ENCODE measurements around the gene ST8SIA2.

DNA sequence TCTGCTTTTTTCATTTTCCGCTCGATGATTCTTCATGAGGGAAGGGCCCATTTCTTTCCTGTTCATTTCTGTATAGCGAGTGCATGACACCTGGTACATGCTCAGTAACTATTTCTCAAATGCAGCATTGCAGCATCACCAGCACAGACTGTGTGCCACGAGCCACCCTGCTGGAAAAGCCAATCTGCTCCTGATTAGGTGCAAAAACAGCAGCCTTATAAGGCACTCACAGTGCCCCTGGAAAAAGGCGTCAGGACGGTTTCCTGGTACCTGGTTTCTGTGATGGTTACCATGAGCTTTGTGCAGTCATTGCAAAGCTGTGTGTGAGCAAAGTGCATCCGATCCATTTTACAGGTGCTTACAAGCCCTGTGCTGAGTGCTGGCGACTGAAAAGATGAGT is 15.8 kb downstream of the ST8SIA2 start:
- TF ChIP-seq MTA3 (IDR thresholded peaks at IDR 0.05; ENCODE audit: borderline replicate concordance, low read length) (no peak), POLR2AphosphoS5 (IDR thresholded peaks at IDR 0.05; ENCODE audit: low read length) (no peak), EZH2 (IDR thresholded peaks at IDR 0.05; ENCODE audit: borderline replicate concordance, control insufficient read depth, low read depth, low read length) (no peak), HDAC6 (IDR thresholded peaks at IDR 0.05; ENCODE audit: unreplicated experiment) (no peak), SMAD1 (IDR thresholded peaks at IDR 0.05; ENCODE audit: low read depth, partially characterized antibody) (no peak), MYB (IDR thresholded peaks at IDR 0.05; ENCODE audit: borderline replicate concordance, low read depth, low read length) (no peak), FOS (IDR thresholded peaks at IDR 0.05; ENCODE audit: borderline replicate concordance, extremely low read depth, insufficient read length) (no peak)
- TF ChIP-seq, protein P1, sequence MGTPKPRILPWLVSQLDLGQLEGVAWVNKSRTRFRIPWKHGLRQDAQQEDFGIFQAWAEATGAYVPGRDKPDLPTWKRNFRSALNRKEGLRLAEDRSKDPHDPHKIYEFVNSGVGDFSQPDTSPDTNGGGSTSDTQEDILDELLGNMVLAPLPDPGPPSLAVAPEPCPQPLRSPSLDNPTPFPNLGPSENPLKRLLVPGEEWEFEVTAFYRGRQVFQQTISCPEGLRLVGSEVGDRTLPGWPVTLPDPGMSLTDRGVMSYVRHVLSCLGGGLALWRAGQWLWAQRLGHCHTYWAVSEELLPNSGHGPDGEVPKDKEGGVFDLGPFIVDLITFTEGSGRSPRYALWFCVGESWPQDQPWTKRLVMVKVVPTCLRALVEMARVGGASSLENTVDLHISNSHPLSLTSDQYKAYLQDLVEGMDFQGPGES (IDR thresholded peaks at IDR 0.05): no peak
